NCI-H2196 (cell line): ENCODE data around the gene ANKRD33B.
"Not testable (repeated sequence)": the region's sequence is repeated elsewhere in the genome, so short reads cannot be mapped to it uniquely, and the experiment has no call there.

Experiments used
- DNase-seq: peaks from one replicate; lab custom pipeline; 2025; ENCODE audit not compliant: unreplicated experiment; lab: John Stamatoyannopoulos, UW

Gene ANKRD33B

DNA sequence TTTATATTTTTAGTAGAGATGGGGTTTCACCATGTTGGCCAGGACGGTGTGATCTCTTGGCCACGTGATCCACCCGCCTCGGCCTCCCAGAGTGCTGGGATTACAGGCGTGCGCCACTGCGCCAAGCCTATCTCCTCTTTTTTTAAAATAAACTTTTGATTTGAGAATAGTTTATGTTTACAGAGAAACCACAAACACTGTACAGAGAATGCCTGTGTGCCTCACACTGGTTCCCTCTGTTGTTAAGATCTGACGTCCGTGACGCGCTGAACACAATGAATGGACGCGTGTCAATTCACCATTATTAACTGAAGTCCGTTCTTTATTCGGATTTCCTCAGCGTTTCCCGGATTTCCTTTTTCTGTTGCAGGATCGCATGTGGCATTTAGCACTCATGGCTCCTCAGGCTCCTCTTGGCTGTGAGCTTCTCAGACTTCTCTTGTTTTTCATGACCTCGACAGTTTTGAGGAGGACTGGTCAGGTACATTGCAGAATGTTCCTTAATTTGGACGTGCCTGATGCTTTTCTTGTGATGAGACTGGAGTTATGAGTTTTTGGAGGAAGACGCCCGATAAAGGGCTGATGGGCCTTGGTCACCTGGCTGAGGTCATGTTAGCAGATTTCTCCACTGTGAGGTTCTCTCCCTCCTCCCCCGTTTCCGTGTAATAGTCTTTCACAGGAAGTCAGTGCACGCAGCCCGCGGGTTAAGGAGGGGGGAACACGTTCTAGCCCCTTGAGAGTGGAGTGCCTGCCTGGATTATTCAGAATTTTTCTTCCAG is 69.6 kb downstream of the ANKRD33B start:
- no peak for DNase-seq

DNA sequence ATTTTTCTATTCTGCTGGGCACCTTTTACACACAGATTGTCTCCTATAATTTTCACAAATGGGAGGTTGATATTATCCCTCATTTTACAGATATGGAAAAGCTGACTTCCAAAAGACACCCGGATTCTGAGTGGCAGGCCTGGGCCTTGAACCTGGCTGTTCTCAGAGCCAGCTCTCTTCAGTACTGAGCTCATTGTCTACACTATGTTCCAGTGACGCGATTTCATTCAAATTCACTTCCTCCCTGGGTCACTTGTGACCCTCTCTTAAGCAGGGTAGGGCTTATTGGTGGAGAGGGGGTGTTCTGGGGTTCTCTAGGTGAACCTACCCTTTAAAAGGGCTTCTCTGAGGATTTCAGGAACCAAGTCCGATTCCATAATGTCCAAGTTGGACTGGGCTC is 70.2 kb downstream of the ANKRD33B start:
- no peak for DNase-seq

- no peak for DNase-seq
Observed at GRCh38 chr5:10634562-10634961, 70.7 kb downstream of the ANKRD33B start.

GRCh38 chr5:10635257-10635866 is 71.5 kb downstream of the ANKRD33B start:
- DNase-seq = no peak

DNA sequence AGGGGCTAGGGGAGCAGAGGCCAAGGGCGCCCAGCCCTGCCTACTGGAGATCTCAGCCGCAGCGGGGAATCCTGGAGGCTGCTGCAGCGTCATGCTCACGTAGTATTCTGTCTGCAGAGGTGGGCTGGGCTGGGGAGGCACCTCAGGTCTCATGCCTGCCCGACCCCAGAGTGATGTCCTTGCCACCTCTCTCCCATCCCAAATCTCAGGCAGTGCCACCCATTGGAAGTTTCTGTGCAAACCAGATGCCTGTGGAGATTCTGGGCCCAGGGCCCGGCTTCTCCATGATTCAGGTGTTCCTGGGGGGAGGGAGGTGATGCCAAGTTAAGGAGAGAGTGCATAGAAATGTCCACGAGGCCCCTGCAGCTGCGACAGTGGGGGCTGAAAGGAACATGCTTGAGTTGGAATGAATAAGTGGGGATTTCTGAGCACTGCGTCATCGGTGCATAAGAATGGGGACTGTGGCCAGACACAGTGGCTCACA is 72.0 kb downstream of the ANKRD33B start:
- no peak for DNase-seq

DNA sequence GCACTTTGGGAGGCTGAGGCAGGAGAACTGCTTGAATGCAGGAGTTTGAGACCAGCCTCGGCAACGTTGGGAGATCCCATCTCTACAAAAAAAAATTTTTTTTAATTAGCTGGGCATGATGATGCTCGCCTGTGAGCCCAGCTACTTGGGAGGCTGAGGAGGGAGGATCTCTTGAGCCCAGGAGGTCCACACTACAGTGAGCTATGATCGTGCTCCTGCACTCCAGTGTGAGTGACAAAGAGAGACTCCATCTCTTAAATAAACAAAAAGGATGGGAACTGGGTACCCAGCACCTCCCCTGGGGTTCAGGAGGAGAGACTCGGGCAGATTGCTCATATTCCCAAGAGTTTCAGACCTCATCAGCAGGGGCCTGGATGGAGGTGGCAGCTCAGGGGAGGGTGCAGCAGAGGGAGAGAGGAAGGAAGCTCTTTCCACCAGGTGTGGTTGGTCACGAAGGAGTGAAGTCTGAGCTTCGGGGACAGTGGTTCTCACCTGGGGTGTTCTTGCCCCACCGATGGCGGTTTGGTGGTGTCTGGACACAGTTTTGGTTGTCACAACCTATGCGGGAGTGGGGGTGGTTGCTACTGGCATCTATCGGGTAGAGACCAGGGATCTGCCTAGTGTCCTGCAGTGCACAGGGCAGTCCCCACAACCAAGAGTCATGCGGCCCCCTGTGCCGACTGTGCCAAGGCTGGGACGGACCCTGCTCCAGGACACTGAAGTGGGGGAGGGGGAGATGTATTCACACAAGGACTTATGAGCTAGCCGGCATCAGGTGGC is 72.7 kb downstream of the ANKRD33B start:
- no peak for DNase-seq

DNA sequence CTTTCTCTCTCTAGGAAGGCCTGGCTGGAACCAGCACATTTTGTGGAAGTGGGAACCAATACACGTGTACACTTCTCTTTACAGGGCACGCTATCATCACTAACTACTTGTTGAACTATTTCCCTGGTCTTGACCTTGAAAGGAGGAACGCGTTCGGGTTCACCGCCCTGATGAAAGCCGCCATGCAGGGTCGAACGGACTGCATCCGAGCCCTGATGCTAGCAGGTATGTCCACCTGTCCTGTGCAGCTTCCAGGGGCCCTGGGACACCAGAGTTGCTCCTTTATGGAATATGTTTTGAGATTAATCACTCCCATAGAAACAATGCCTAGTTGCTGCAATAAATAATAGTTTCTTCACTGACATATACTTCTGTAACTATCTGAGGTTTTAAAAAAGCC is 74.1 kb downstream of the ANKRD33B start:
- no peak for DNase-seq

GRCh38 chr5:10638723-10639122 is 74.9 kb downstream of the ANKRD33B start:
- not testable (repeated sequence) for DNase-seq

GRCh38 chr5:10639846-10640368 is 76.0 kb downstream of the ANKRD33B start:
- DNase-seq = no peak

DNA sequence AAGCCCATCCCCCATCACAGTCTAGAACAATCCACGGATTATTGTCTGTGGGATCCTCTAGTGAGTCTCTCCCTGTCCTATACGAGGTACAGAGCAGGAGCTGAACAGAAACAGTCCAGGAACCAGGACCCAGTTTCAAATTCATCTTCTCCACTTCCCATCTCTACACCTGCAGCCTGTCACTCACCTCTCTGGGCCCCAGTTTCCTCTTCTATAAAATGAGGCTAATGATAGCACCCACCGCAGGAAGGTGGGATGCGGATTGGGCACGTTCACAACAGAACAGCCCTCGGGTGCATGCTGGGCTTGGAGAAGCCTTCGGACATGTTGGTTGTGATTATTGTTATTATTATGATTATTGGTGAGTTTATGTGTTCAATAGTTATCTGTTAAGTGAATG is 78.5 kb downstream of the ANKRD33B start:
- no peak for DNase-seq

DNA sequence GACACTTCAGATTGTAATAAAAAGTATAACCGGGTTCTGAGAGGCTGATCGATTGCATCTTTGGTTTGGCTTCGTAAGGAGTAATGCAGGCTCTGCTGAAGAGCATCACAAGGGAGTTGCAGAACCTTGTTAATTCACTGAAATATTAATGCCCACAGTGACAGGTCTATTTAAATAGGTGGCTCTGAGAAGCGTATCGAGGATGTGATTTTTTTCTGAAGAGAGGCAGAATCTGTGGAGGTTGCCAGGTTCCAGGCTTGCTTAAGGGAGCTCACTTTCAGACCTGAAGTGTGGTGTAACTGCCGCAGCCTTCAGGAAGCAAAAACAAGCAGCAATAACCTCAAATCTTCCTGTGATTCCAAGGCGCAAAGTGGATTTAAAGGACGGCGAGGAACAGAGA is 80.3 kb downstream of the ANKRD33B start:
- DNase-seq = no peak

DNA sequence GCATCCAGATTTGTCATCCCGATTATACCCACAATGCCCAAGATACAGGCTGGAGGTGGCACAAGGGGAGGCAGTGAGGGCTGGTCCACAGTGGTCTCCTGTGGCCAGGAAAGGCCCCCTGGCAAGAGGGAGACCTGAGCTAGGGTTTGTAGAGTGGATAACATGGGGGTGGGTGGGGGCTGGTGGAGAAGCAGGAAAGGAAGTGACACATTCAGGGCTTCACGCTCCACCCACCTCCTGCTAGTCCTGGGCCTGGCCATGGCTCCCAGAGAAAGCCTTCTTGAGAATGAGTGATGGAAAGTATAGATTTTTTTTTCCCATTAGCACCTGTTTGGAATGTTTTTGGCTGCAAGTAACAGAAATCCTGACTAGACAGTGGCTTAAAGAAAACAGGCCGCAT is 81.3 kb downstream of the ANKRD33B start:
- no peak for DNase-seq

- DNase-seq = no peak
Observed at GRCh38 chr5:10645671-10646070, 81.8 kb downstream of the ANKRD33B start.

GRCh38 chr5:10647640-10648039 is 83.8 kb downstream of the ANKRD33B start:
- no peak for DNase-seq

- DNase-seq = no peak
Observed at GRCh38 chr5:10648806-10649665, 85.2 kb downstream of the ANKRD33B start.

- no peak for DNase-seq
Observed at GRCh38 chr5:10649666-10650380, 86.0 kb downstream of the ANKRD33B start.

- DNase-seq = no peak
Observed at GRCh38 chr5:10652151-10652550, 88.3 kb downstream of the ANKRD33B start.

GRCh38 chr5:10652606-10653005 is 88.7 kb downstream of the ANKRD33B start:
- no peak for DNase-seq

GRCh38 chr5:10653043-10653442 is 89.2 kb downstream of the ANKRD33B start:
- DNase-seq = no peak
